AG20443 (cell line): ENCODE data around the gene PLXNA4.
"Not testable (repeated sequence)": the region's sequence is repeated elsewhere in the genome, so short reads cannot be mapped to it uniquely, and the experiment has no call there.

Experiments used
- DNase-seq: peaks from one replicate; pipeline ENCODE4 v3.0.0; 2012; ENCODE audit warnings: low spot score, mixed read lengths

PLXNA4 gene

DNA sequence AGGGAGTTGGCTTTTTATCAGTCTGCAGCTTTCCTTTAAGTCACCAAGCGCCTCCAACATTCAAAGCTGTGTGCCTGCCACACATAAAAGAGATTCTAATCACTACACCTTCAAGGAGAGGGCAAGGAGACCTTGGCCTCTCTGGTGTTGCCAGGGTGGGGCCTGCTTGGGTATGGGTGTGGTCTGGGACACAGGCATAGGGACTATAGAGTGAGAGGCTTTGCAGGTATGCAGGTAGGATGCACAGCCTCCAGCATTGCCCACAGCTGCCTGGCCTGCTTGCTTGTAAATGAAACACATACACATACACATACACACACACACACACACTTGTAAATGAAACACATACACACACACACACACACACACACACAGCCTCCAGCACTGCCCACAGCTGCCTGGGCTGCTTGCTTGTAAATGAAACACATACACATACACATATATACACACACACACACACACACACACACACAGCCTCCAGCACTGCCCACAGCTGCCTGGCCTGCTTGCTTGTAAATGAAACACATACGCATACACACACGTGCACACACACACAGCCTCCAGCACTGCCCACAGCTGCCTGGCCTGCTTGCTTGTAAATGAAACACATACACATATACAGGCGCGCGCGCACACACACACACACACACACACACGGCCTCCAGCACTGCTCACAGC is 397.7 kb downstream of the PLXNA4 start:
- not testable (repeated sequence) for DNase-seq

- no peak for DNase-seq
These were observed 398.4 kb downstream of the PLXNA4 start for GRCh38 chr7:132177708-132178401.

DNA sequence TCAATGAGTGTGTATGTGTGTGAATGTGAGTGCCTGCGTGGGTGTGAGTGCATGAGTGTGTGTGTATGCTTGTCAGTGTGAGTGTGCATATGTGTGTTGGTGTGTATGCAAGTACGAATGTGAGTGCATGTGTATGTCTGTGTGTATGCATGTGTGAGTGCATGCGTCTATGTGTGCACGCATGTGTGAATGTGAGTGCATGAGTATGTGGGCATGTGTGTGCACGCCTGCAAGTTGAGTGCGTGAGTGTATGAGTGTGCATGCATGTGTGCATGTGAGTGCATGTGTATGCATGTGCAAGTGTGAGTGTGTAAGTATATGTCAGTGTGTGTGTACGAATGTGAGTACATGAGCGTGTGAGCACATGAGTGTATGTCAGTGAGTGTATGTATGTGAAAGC is 399.6 kb downstream of the PLXNA4 start:
- DNase-seq, result no peak

GRCh38 chr7:132171130-132171576 is 405.1 kb downstream of the PLXNA4 start:
- peak; percentile 36 for DNase-seq

DNA sequence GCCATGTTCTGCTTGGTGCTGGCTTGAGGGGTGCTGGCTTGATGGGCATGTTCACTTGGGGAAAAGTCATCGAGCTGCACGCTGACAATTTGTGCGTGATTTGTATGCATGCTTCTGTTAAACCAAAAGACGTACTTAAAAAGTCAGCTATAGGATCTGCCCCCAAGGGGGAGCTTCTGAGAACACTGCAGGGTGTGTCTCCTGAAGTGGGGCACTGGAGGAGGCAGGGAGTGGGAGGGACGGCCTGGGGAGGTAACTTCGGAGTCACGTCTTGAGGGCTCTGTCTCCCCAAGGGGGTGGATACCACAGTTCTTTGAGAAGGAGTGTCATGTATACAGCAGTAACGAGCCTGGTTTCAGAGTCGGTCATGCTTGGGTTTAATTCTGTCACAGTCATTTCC is 406.5 kb downstream of the PLXNA4 start:
- no peak for DNase-seq

DNA sequence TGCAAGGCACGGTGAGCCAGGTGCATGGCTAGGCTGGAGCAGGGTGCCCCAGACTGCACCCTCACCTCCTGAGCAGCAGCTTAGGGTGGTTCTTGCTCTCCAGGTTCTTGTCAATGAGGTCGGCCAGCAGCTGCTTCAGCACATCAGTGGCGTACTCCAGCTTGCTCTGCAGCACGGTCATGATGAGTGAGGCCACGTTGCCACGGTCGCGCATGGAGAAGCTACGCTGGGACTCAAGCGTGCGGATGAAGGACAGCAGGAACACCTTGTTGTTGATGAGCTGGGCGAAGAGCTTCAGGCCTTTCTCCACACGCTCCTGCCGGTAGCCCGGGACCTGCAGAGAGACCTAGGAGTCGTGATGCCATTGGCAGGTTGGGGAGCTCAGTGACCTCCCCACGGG is 408.0 kb downstream of the PLXNA4 start:
- DNase-seq, result no peak

DNA sequence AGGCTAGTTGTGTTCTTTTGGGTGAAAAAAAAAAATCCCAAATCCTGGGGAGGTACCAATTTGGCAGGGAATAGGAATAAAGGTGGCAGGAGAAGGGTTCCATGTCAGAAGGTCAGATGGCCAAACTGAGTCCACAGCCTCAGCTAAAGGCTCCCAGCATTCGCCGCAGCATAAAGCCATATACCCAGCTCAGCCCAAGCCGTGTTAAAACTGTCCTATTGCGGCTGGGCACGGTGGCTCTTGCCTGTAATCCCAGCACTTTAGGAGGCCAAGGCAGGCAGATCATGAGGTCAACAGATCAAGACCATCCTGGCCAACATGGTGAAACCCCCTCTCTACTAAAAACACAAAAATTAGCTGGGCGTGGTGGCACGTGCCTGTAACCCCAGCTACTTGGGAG is 410.6 kb downstream of the PLXNA4 start:
- DNase-seq, result not testable (repeated sequence)

GRCh38 chr7:132164558-132165125 is 411.6 kb downstream of the PLXNA4 start:
- no peak for DNase-seq

DNA sequence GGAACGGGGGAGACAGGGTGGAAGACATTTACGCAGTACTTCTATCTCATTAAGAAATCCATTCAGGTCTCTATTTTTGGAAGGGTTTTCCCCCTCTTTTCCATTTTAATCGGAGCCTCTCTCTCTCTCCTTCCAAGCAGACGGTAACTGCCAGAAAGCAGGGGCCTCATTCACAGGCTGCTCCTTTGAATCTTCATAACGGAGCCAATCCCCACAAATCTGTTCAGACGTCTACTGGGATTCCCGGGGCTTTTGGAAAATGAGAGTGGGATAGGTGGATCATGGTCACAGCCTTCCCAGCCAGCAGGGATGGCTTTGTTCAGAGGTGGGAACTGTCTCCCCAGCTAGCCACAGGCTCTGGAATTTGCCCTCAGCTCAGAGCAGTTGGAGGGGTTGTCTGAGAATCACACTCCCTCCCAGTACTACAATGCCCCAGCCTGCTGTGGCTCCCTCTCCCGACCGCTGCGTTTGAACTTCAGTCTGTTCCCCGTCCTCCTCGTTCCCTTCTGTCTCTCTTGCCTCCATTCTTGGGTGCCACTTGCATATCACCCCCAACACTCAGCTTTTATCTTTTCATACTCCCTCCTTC is 413.6 kb downstream of the PLXNA4 start:
- no peak for DNase-seq

DNA sequence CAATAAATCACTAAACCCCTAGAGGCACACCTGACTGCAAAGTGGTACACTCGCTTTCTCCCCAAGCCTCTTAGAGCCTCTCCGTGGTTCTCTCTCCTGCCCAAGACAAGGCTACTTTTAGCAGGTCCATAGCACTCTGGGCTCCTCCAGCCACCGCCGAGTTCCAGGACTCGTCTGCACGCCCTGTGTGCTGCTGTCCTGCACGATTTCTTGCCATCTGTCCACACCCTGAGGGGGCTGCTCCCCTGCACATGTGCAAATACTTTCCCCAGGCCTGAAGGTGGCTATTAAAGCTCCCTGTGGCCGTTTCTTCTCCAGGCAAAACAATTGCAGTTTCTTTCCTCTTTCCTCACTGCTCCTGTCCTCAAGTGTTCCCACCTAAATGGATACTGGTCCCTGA is 414.3 kb downstream of the PLXNA4 start:
- no peak for DNase-seq

GRCh38 chr7:132161533-132161915 is 414.7 kb downstream of the PLXNA4 start:
- no peak for DNase-seq

DNA sequence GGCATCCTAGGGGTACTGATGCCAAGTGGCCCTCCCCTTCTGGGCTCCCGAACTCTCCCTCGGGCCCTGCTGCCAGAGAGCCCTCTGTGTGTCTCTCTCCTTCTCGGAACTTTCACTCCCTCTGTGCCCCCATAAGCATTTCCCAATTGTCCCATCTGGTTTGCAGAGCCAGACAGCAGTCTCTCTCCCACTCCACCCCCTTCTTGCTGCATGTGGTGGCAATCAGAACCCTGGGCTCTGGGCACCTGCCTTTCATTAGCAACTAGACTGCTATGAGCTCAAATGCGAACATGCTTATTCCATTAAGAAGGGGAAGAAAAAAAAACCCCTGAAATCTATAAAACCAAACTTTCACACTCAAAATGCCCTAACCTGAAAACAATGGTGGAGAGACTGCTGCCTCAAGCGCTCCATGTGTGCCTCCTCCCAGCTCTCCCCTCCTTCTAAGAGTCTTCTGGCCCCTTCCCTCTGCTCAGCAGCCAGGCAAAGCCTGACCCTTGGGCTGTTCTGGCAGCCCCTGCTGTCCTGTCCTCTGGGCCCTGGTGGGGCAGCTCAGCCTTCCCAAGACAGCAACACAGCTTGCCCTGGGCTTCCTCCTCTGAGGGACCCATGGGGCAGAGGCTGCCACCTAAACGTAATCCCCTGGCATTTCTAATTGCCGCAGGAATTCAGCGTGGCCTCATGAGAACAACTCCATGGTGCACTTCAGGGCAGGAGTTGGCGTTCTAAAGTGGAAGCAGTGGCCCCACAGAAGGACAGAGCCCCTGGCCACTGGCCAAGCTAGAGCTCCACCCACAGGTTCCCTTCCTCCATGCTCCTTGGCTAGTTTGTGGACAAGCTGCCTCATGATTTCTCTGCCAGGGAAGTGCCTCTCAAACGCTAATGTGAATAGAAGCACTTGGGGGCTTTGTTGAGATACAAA is 415.4 kb downstream of the PLXNA4 start:
- DNase-seq, result peak; percentile 62

GRCh38 chr7:132158841-132159240 is 417.4 kb downstream of the PLXNA4 start:
- DNase-seq, result no peak

DNA sequence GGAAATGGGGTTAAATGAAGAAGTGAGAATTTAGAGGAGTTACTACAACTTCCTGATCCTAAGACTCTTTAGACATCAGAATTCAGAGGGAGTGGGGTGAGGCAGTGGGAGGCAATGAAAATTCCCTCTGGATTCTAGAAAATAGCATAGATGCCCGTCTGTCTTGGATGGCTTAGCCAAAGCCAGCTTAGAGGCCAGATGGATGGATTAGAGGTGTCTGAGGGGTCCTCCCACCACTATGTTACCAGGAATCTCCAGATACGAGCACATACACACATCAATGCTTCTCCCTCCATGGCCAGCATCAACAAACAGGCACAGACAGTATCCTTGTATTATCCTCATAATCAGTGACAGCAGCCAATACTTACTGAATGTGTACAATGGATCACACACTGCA is 418.1 kb downstream of the PLXNA4 start:
- DNase-seq, result no peak

GRCh38 chr7:132155715-132156114 is 420.6 kb downstream of the PLXNA4 start:
- DNase-seq, result no peak

DNA sequence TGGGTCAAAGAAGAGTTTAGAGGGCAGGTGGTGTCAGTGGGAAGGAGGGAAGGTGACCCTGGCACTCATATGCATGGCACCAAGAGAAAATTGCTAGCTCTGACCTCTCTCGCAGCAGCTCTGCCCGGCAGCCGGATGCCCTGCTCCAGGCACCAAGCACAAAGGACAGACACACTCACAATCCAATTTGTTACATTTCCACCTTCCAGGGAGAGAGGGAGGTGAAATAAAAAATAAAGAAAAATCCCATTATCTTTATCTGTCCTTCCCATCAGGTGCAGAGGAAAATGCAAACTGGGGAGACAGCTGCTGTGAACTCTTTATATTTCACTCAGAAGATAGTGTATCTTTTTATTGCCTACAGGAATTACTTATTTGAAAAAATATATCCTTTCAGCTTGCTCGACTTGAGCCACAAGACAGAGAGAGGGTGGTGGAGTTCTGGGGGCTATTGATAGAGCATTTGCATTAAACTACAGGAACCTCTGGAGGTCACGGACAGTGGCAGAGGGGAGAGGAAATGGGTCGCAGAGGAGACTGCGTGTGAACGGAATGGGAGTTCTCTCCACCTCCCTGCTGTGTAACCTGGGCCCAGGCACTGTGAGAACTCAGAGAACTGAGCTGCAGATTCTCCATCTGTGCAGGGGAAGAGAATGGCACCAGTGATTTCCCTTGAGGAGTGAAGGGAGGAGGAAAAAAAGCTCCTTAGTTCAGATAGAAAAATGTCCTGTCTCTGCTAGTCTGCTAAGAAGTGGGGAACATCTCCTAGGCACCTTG is 421.4 kb downstream of the PLXNA4 start:
- no peak for DNase-seq

DNA sequence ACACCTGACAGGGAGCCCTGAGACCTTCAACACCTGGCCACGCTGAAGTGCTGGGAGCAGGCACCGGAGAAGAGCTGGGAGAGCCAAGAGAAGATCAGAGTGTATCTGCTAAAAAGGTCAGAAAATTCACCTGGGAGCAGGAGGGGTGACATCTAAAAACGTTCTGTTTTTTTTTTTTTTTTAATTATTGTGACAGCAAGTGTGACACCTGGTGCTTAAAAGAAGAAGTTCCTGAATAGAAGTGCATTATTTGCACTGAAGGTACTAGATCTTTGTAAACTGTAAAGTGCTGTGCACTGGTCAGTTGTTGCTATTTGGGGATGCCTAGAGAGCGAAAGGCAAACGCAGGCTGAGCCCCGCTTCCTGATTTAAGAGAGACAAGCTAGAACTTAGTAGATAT is 422.0 kb downstream of the PLXNA4 start:
- no peak for DNase-seq

DNA sequence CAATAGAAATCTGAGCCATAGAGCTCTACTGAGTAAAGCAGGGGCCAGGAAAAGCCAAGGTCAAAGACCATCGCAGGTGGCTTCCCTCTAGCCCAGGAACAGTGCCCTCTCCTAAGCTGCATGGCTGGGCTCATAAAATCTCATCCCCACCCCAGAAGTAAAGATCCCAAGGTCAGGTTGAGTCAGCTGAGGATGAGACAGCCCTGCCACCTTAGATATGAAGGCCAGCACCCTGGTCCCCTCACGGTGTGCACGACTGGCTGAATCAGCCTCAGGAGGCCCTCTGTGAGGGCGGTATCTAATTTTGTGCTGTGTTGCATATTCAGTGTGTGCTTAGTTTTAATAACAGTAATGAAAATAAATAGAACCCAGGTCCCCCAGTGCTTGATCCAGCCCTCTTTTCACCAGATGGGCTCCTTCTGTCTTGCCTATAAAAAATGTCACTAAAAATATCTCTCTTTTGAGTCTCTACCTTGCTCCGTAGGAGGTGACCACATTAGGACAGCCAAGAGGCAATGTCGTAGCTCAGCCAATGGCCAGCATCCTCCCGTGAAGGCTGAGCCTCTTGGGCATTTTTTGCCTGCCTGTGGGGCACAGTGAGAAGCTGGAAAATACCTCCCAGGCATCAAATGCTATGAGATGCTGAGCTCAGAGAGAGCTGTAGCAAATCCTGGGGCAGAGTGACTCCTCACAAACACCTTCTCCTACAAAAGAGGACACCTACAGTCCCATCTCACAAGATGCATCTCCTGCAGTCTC is 424.0 kb downstream of the PLXNA4 start:
- no peak for DNase-seq

GRCh38 chr7:132150711-132151110 is 425.6 kb downstream of the PLXNA4 start:
- DNase-seq, result no peak
